Head of caudate nucleus (tissue), 42 donors: Measurements from ENCODE around the gene RAPGEFL1.

Experiments
- DNase-seq, 42 donors: peaks; one replicate each; pipeline versions ENCODE4 v3.0.0 to v3.0.0-alpha.2; 2020 to 2021; ENCODE audit warnings: mixed read lengths in 7 of 42
- intact Hi-C: fragments of 100-400 bp; cut with DNase I; formaldehyde crosslinking; loops from one replicate; pipeline ENCODE4 v1.15.0; 2022

The RAPGEFL1 gene

GRCh38 chr17:40170325-40170724 lies 6.9 kb upstream of the RAPGEFL1 start:
- intact Hi-C loops, result no loop called here
- DNase-seq, result no peak

GRCh38 chr17:40171750-40172149 lies 5.5 kb upstream of the RAPGEFL1 start:
- DNase-seq, result peak in 3 of 42 donors; percentile 31 to 42 (median 35)
- intact Hi-C loops, result no loop called here

DNA sequence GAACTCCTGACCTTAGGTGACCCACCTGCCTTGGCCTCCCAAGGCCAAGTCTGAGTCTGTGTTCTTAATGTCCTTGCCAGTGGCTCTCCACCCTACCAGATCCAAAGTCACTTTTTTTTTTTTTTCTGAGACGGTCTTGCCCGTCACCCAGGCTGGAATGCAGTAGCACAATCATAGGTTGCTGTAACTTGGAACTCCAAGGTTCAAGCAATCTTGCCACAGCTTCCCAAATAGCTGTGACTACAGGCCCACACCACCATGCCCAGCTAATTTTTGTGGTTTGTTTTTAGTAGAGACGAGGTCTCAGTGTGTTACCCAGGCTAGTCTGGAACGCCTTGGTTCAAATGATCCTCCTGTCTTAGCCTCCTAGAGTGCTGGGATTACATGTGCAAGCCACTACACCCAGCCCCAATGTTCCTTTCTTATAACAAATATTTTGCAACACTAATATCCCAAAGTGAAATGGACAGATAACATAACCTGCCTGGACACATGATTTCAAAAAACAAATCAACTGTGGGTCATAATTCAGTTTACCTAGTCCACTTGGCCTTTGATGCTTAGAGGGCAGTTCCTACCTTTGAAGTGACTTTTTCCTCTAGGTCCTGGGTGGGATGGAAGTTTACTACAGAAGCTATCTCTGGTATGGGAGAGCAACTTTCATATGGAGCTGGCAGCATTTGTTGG lies 4.0 kb upstream of the RAPGEFL1 start:
- no peak for DNase-seq
- intact Hi-C loops, result no loop called here

GRCh38 chr17:40173778-40174135 lies 3.5 kb upstream of the RAPGEFL1 start:
- intact Hi-C loops, result no loop called here
- no peak for DNase-seq

- DNase-seq, result no peak
- intact Hi-C loops, result no loop called here
These were observed 2.8 kb upstream of the RAPGEFL1 start for GRCh38 chr17:40174514-40174913.

DNA sequence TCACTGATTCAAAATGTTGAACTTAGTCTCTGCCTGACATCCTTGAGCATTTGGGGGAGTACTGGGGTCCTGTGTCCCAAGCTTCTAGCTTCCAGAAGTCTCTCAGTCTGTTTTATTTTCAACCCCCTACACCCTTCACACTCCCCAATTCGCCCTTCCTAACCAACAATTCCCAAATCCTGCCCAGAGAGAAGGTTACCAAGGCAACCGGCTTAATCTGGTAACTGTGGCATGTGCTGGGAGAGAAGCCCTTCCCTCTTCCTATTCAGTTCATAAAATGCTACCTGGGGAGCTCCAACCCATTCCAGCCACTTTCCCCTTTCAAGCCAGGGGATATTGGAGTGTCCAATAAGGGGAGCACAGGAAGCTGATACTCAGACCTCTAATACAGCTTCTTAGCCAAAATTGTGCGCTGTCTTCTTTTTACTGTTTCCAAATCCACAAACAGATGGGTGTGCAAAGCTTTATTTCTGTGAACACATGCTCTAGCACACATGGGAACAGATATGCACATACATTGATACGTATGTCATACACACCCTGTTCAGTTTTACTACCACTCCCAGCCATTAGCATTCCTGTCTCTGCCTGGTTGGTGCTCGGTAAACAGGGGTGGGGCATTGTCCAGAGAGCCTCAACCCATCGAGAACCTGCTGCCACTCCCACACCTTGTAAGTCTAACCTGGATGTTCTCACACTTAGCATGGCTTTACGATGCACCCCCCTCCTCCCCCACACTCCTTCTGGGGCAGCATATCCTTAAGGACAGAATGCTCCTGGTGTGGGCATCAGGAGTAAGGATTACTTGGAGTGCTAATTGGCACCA lies 1.1 kb upstream of the RAPGEFL1 start:
- intact Hi-C loops, result no loop called here
- DNase-seq, result peak in 1 of 42 donors; percentile 40

- intact Hi-C loops, result no loop called here
- DNase-seq, result no peak
These were observed 538 bp upstream of the RAPGEFL1 start for GRCh38 chr17:40176754-40177110.

GRCh38 chr17:40178021-40178601 lies 841 bp downstream of the RAPGEFL1 start:
- DNase-seq, result peak in 14 of 42 donors; percentile 22 to 57 (median 37)
- intact Hi-C loops, result no loop called here

DNA sequence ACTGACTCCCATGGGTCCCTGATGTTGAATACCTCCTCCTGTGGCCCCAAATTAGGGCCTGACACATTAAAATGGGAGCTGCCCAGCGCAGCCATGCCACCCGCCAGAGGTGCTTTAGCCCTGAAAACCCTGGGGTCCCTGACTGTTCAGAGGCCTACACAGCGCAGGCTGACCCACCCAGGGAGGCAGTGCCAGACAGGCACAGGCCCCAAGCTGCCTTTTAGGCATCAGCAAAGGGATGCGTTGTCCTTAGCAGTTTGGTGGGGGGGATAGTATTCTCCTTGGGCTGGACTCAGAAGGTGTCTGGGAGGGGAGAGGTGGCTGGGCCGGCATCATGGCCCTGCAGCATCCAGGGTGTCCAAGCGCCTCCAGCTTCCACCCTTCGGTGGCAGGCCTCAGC lies 1.4 kb downstream of the RAPGEFL1 start:
- intact Hi-C loops, result no loop called here
- no peak for DNase-seq

DNA sequence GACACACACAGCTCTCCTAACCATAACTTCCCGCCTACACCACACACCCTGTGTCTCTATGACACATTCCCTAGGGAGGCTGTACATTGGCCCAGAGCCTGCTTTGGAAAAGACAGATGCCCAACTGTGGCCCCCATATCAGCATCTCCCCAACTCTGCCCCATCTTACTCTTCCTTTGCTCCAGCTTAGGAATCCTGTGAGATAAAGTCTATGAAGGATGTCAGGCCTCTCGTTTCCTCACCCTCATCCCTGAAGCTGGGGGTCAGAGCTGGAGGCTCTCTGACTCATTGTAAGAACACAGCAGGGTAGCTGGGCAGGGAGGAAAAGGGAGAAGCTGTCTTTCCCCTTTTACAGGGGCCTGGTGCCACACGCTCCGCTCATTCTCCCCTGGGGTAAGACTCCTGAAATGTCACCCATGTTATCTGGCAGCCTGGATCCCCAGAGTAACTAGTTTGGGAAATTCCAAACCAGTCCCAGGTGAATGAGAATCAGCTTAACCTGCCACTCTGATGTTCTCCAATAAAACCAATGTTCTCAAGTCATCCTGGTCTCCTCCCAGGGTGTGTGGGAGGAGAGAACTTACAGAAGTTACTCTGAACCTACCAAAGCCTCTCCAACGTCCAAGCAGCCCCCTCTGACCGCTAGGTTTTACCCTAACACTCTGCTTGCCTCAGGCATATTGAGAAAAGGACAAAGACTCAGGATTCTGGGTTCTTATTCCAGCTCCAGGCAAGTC lies 2.8 kb downstream of the RAPGEFL1 start:
- peak in 7 of 42 donors; percentile 20 to 68 (median 45) for DNase-seq
- intact Hi-C loops, result no loop called here

GRCh38 chr17:40180694-40181093 lies 3.4 kb downstream of the RAPGEFL1 start:
- no peak for DNase-seq
- intact Hi-C loops, result no loop called here

DNA sequence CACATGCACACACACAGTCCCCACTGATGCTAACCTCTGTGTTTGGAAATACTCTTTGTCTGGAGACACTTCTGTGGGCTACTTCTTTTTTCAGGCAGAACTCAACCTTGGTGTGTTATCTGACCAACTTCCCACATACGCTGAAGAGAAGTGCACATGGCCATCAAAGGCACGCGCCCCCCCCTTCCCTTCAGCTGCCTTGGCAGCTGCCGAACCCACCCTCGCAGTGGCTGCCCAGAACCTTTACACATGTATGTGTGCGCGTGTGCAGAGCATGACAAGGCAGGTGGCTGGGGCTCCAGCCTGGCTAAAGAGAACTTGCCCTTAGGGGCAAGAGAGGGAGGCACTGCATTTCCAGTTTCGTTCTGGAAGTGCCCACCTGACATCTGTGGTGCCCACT lies 3.9 kb downstream of the RAPGEFL1 start:
- DNase-seq, result no peak
- intact Hi-C loops, result no loop called here

- no peak for DNase-seq
- intact Hi-C loops, result no loop called here
These were observed 5.3 kb downstream of the RAPGEFL1 start for GRCh38 chr17:40182606-40183005.

DNA sequence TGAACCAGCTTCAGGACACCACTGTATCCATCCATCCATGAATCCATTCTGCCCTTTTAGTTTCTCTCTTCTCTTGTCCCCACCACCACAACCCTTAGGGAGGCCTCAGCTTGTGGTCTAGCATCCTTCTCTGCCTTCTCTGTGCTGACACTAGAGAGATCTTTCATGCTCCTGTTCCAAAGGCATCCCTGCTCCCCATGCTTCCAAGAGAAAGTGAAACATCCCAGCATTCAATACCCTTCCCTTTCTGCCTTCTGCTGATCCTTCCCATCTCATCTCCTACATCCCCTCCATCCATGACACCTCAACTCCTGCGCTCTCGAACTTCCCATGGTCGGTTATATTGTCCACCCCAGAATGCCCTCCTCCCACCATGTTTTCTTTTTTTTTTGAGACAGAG lies 10.0 kb downstream of the RAPGEFL1 start:
- intact Hi-C loops, result no loop called here
- DNase-seq, result no peak

GRCh38 chr17:40188694-40189093 lies 11.4 kb downstream of the RAPGEFL1 start:
- intact Hi-C loops, result no loop called here
- no peak for DNase-seq

GRCh38 chr17:40190197-40191021 lies 13.1 kb downstream of the RAPGEFL1 start:
- intact Hi-C loops, result loop anchor here (10.0 kb wide), 1 partner anchor 176 kb away; the partner anchor contains the start of gene CSF3
- no peak for DNase-seq

DNA sequence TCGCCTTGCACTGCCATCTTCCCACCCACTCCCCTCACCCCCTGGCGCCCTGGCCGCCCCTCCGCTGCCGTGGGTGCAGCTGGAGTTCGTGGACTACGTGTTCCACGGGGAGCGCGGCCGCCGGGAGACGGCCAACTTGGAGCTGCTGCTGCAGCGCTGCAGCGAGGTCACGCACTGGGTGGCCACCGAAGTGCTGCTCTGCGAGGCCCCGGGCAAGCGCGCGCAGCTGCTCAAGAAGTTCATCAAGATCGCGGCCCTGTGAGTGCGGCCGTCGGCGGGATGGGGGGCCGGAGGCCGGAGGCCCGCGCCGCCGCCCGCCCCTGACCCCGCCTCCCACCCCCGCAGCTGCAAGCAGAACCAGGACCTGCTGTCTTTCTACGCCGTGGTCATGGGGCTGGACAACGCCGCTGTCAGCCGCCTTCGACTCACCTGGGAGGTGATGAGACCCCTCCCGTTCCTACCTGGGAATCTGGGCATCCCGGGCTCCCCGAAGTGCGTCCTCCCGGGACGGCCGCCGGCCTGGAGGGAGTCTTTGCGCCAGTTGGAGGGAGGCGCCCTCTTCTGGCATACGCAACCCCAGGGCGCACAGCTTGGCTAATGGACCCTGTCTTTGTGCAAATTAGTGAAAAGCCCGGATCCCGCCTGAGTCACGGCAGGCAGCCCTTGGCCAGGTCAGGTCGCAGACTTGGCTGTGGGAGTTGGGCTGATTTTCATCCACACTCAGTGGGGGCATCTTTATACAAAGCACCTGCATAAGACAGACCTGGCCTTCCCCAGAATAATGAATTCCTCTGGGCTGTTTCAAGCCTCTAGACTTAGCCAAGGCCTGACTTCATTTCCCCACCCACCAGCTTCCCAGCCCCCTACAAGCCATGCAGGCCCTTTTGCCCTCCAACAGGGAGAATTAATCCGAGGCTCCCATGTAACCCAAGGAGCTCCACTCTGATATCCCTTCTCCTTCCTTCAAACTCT lies 14.3 kb downstream of the RAPGEFL1 start:
- intact Hi-C loops, result loop anchor here (10.0 kb wide), 1 partner anchor 177 kb away; the partner anchor contains the start of gene CSF3
- peak; percentile 61 to 91 (median 80) for DNase-seq
